Measurements from ENCODE around the gene PDK3. TPM values are rescaled to one million over a fixed set of nuclear protein-coding genes. Genes with fewer than 3 reads are reported as not detected.

Gene PDK3
- total and polyA plus RNA-seq, 12 donors: 2.1 to 21.4 (median 8.7) TPM

DNA sequence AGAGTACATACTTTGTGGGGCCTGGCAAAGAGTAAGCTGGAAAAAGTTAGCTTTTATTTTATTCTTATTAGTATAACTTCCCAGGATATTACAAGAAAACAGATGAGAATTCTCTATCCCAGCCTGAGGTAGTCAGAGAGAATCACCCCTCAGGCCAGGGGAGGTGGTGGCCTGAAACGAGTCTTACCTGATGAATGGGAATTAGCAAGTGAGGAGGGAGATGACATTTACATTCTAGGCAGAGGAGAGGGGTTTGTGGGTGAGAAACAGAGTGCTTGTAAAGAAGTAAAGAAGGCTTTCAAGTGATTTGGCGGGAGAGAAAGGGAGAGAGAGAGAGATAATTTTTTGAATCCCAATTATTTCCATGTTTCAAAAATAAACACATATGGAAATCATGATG, 39.3 kb upstream of the PDK3 start:
- no peaks in the 10 kb centered on the region for H3K9me3 ChIP-seq (replicated peaks in 1 of 3)
- H3K36me3 ChIP-seq (replicated peaks in 1 of 2): no peaks in the 10 kb centered on the region
- 55 to 82% (median 63%) methylated on average over 2 of the region's 2 CpGs for WGBS, 4 donors
- H3K27ac ChIP-seq: no peak overlapping the region
- H3K4me3 ChIP-seq: no peak overlapping the region
- intact Hi-C loops (cut with DNase I): no loop called here
- TF ChIP-seq, protein P1, sequence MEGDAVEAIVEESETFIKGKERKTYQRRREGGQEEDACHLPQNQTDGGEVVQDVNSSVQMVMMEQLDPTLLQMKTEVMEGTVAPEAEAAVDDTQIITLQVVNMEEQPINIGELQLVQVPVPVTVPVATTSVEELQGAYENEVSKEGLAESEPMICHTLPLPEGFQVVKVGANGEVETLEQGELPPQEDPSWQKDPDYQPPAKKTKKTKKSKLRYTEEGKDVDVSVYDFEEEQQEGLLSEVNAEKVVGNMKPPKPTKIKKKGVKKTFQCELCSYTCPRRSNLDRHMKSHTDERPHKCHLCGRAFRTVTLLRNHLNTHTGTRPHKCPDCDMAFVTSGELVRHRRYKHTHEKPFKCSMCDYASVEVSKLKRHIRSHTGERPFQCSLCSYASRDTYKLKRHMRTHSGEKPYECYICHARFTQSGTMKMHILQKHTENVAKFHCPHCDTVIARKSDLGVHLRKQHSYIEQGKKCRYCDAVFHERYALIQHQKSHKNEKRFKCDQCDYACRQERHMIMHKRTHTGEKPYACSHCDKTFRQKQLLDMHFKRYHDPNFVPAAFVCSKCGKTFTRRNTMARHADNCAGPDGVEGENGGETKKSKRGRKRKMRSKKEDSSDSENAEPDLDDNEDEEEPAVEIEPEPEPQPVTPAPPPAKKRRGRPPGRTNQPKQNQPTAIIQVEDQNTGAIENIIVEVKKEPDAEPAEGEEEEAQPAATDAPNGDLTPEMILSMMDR (IDR thresholded peaks at IDR 0.05): no peak
- no peak for TF ChIP-seq POLR2A (IDR thresholded peaks at IDR 0.05)
- H3K27me3 ChIP-seq: peaks cover 13% of the 10 kb centered on the region
- no peak for DNase-seq
- H3K4me1 ChIP-seq (replicated peaks in 1 of 2): no peaks in the 10 kb centered on the region

DNA sequence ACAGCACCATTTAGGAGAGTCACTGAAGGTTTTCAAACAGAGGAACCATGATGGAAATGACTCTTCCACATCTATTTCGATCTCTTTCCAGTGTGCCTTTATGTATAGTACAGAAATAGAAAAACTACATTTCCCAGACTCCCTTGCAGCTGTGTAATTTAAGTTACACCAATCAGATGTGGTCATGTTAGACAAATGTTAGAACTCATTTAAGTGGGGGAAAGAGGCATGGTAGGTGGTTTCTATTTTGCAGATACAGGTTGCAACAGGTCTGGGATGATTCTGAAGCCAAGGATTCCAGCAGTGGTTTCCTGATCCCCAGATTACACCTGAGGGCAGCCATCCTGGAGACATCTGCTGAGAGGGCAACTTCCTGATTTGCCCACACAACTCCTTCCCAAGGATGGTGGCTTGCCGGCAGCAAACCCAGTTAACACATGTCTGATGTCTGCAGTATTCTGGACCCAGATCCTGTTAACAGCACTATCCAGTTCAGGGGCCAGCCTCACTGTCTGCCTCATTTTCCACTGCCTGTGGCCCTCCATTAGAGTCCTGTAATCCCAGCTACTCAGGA, 38.7 kb upstream of the PDK3 start:
- 69 to 74% (median 71%) methylated on average over 1 to 2 of the region's 2 CpGs; no CpG with 5 or more reads in 1 of the 4 donors for WGBS, 4 donors
- DNase-seq: no peak
- Histone ChIP-seq H3K9me3 (replicated peaks in 1 of 3) (no peaks in the 10 kb centered on the region), H3K4me3 (no peak overlapping the region), H3K27me3 (peaks cover 15% of the 10 kb centered on the region), H3K4me1 (replicated peaks in 1 of 2) (no peaks in the 10 kb centered on the region), H3K27ac (no peak overlapping the region), H3K36me3 (replicated peaks in 1 of 2) (no peaks in the 10 kb centered on the region)
- intact Hi-C loops (cut with DNase I): no loop called here
- TF ChIP-seq POLR2A (IDR thresholded peaks at IDR 0.05): no peak
- TF ChIP-seq, protein P1 (IDR thresholded peaks at IDR 0.05): no peak

DNA sequence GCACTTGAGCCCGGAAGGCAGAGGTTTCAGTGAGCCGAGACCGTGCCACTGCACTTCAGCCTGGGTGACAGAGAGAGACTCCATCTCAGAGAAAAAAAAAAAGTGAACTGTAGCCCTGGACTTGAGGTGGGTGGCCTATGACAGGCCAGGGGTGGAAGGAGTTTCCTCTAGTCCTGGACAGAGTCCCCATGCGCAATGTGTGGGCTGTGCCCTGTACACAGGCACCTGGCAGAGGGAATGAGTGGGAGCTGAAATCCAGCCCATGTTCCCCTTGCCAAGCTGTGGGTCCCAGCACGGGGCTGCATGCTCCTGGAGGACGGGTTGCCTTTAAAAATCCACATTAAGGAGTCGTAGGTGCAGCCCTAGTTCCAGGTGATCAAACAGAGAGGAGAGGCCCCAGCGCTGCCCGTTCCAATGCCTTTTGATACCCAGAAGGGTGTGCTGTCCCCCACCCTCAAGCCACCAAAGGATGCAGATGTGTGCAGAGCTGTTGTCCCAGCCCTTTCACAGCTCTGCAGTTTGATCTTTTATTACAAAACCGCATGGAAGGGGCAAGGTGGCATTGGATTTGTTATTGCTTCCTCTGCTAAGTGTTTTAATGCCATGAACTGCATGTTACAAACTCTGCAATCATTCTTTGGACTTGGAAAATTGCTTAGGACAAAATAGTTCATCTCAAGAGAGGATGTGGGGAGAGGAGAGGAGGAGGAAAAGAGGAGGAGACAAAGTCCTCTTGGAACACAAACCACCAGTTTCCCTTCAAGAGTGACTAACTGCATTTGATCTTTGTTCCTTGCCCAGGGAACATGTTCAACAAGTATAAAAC, 38.0 kb upstream of the PDK3 start:
- 72 to 82% (median 78%) methylated on average over 3 to 10 of the region's 10 CpGs for WGBS, 4 donors
- H3K4me1 ChIP-seq (replicated peaks in 1 of 2): no peaks in the 10 kb centered on the region
- H3K36me3 ChIP-seq (replicated peaks in 1 of 2): no peaks in the 10 kb centered on the region
- no peaks in the 10 kb centered on the region for H3K9me3 ChIP-seq (replicated peaks in 1 of 3)
- no peak for DNase-seq
- no peak overlapping the region for H3K27ac ChIP-seq
- intact Hi-C loops (cut with DNase I): no loop called here
- TF ChIP-seq POLR2A (IDR thresholded peaks at IDR 0.05): no peak
- TF ChIP-seq, protein P1 (IDR thresholded peaks at IDR 0.05): no peak
- H3K27me3 ChIP-seq: peaks cover 15% of the 10 kb centered on the region
- no peak overlapping the region for H3K4me3 ChIP-seq

DNA sequence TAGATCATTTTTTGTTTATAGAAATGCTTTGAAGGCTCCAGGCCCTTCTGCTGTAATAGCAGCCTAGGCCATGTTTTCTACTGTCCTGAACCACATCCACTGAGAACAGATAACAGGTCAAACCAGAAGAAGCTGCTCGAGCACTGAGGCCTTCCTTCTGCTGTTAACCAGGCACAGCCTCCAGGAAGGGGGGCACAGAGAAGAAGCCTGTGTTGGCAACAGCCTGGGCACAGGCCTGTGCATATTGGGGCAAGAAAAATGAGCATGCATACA, 37.4 kb upstream of the PDK3 start:
- intact Hi-C loops (cut with DNase I): no loop called here
- no peaks in the 10 kb centered on the region for H3K4me1 ChIP-seq (replicated peaks in 1 of 2)
- no peaks in the 10 kb centered on the region for H3K9me3 ChIP-seq (replicated peaks in 1 of 3)
- no peak for DNase-seq
- TF ChIP-seq, protein P1 (IDR thresholded peaks at IDR 0.05): no peak
- no peak for TF ChIP-seq POLR2A (IDR thresholded peaks at IDR 0.05)
- 48 to 85% (median 59%) methylated on average over 1 of the region's 1 CpG for WGBS, 4 donors
- H3K36me3 ChIP-seq (replicated peaks in 1 of 2): no peaks in the 10 kb centered on the region
- no peak overlapping the region for H3K4me3 ChIP-seq
- no peak overlapping the region for H3K27ac ChIP-seq
- peaks cover 20% of the 10 kb centered on the region for H3K27me3 ChIP-seq
